ENCODE data around the gene C19orf73. TPM values are rescaled to one million over a fixed set of nuclear protein-coding genes. Genes with fewer than 3 reads are reported as not detected.

The C19orf73 gene
- total and polyA plus RNA-seq, 2 experiments from 2014 or later: 8.1 to 9.1 TPM

DNA sequence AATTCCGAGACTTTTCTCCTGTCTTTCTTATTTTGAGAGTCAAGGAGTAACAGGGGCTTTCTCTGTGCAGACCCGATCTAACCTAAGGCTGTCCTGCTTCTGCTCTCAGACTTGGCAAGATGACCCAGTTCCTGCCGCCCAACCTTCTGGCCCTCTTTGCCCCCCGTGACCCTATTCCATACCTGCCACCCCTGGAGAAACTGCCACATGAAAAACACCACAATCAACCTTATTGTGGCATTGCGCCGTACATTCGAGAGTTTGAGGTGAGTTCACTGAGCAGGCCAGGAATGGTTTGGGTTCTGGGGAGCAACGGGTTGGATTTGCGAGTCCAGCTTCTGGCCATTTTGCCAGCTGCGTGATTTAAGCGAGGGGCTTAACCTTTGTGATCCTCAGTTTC is 32.6 kb downstream of the C19orf73 start:
- H3K27ac Mint-ChIP-seq: peak overlapping the region; percentile 96
- peaks cover 14% of the 10 kb centered on the region for H3K27me3 Mint-ChIP-seq (ENCODE audit: insufficient read depth, low read depth, poor library complexity)
- peaks cover 2% of the 10 kb centered on the region; the same call in 2 of the 3 replicates for H3K9me3 Mint-ChIP-seq
- peaks cover 38% of the 10 kb centered on the region for H4K20me1 ChIP-seq (replicated peaks; ENCODE audit: insufficient read depth)
- peaks cover 54% of the 10 kb centered on the region for H3K79me2 ChIP-seq (replicated peaks; ENCODE audit: insufficient read depth)
- H3K36me3 Mint-ChIP-seq (ENCODE audit: low read depth): peaks cover 49% of the 10 kb centered on the region
- peak overlapping the region; percentile 86 for H3K4me3 ChIP-seq
- no peaks in the 10 kb centered on the region for H3K9me2 ChIP-seq (ENCODE audit: insufficient read depth)
- H3F3A ChIP-seq (replicated peaks; ENCODE audit: low read depth): peaks cover 22% of the 10 kb centered on the region
- H3K4me1 ChIP-seq (ENCODE audit: insufficient read depth): peaks cover 13% of the 10 kb centered on the region
- peak overlapping the region; percentile 98 for H3K4me3 Mint-ChIP-seq
- H2AFZ ChIP-seq: no peak overlapping the region
- DNase-seq (ENCODE audit: low spot score) (no peak), ATAC-seq (no peak)
- peak overlapping the region; percentile 93; the same call in 1 of the 2 replicates for H3K27ac ChIP-seq (ENCODE audit: low read depth)
- H3K4me1 Mint-ChIP-seq: peaks cover 16% of the 10 kb centered on the region
- no peaks in the 10 kb centered on the region for H3K27me3 ChIP-seq (ENCODE audit: insufficient read depth)
- peak overlapping the region; percentile 89 for H3K4me2 ChIP-seq
- no peak for TF ChIP-seq CREB1 (CRISPR knock-in tag; IDR thresholded peaks at IDR 0.05; ENCODE audit: low read depth)
- TF ChIP-seq REST (IDR thresholded peaks at IDR 0.05; ENCODE audit: unreplicated experiment): no peak
- no peak for TF ChIP-seq NANOG (IDR thresholded peaks at IDR 0.05; ENCODE audit: borderline replicate concordance)
- TF ChIP-seq ZNF114 (CRISPR knock-in tag; IDR thresholded peaks at IDR 0.05): no peak
- no peak for TF ChIP-seq JUNB (IDR thresholded peaks at IDR 0.05; ENCODE audit: unreplicated experiment)
- no peak for TF ChIP-seq ZNF462 (CRISPR knock-in tag; IDR thresholded peaks at IDR 0.05)
- TF ChIP-seq ETS1 (IDR thresholded peaks at IDR 0.05): no peak
- peaks cover 39% of the 10 kb centered on the region for H3K36me3 ChIP-seq (ENCODE audit: insufficient read depth)

Measured in GM23338 (cell line).